GM21825 (cell line): ENCODE data around the gene C3orf20.

Experiments
- ATAC-seq: cut with Tn5 transposase; IDR thresholded peaks from one replicate; pipeline ENCODE4 v1.9.1; 2021; ENCODE audit warnings: mild to moderate bottlenecking, moderate library complexity; ENCODE audit not compliant: unreplicated experiment

C3orf20 gene

DNA sequence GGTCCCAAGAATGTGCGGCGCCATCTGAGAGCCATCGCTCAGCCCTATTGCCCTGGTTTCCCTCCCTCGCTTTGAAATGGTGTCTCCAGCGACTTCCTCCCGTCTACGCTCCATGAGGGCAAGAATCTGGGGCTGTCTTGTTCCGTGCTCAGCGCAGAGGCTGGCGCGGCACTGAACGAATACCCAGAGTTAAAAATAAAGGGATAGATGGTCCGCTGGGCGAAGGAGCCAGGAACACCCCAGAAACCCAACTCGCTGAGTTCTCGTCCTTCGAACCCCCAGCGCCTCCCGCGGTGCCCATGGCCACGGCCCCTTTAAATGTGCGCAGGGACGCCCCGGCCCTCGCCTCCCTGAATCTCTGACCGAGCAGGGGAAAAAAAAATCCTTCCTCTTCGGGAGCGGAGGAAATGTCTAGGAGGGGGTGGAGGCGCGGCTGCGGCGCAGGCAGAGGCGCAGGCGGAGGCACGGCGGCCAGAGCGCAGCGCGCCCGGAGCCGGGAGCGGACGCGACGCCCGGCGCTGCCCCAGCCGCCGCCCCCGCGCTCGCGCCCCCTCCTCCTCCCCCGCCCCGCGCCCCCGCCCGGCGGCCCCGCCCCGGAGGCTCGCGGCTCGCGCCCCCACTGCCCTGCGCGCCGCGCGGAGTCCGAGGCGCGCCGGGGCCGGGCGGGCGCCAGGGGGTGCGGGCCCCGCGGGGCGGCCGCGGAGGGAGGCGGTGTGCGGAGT is 135.3 kb downstream of the C3orf20 start:
- ATAC-seq, result no peak

DNA sequence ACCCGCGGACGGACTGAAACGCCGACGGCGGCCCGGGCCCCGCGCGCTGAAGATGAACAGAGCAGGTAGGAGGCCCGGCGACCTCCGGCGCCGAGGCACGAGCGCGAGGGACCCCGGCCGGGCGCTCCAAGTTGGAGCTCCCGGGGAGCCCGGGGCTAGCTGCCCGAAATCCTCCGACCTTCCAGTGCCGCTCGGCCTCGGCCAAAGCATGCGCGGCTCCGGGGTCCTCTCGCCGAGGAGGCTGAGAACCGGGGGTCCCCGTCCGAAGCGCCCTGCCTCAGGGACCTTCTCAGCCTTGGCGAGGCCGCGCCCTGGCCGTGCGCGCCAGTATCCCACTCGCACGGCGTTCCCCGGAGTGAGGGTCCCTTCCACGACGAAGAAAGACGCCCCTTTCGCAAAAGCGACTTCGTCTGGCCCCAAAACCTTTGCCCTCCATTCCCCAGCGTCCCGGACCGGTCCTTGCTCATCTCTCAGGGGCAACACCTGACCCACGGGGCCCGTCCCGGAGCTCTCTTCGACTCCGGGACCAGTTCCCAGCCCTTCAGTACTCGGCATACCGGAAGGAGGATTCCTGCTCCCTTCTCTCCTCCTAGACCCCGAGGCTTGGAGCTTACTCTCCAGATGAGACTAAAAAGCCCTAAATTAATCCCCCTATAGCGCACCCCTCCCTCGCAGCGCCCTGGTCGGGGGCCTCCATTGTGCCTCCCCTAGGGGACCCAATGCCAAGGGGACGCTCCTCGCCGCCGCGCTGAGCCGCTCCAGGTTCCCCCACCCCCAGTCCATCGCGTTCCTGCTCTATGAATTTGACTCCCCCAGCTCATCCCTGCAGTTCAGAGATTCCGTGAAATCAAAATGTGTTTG is 136.1 kb downstream of the C3orf20 start:
- ATAC-seq, result no peak

DNA sequence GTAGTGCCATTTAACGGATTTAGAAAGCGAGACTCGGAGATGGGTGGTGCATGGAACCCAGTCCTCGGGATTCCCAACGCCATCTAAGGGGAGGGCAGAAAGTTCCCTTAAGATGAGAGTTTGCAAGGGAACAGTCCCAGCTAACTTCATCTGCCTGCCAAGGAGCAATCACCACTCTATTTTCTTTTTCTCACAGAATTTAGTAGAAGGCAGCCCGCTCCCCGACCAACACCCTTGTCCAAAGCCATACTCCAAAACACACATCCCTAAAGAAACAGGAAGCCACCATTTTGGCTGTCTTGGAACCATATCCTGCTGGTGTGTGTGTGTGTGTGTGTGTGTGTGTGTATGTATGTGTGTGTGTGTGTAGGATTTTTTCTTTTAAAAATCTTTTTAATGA is 136.7 kb downstream of the C3orf20 start:
- ATAC-seq, result no peak

DNA sequence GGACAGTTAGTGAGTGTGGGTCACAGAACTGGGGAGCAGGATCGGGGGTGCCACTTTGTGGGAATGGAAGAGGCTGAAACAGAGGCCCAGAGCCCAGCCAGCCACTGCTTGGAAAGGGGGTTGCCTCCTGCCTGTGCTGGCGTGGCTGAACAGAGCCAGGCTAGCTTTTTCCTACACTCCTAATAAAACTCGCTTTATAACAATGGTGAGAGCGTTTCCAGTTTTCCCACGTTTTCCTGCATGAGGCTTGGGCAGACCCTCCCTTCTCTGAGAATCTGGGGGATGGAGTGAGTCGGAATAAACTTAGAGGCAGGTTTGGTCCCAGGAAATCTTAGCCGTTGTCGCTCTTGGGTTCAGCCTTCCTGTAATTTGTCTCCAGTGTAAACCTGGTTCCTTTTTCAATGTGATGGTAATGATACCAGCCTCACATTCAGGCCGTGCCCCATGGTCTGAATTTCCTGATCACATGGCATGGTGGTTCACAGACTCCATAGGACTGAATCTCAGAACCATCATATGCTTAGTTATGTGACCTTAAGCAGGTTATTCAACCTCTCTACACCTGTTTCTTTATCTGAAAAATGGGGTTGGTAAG is 137.4 kb downstream of the C3orf20 start:
- ATAC-seq, result no peak

DNA sequence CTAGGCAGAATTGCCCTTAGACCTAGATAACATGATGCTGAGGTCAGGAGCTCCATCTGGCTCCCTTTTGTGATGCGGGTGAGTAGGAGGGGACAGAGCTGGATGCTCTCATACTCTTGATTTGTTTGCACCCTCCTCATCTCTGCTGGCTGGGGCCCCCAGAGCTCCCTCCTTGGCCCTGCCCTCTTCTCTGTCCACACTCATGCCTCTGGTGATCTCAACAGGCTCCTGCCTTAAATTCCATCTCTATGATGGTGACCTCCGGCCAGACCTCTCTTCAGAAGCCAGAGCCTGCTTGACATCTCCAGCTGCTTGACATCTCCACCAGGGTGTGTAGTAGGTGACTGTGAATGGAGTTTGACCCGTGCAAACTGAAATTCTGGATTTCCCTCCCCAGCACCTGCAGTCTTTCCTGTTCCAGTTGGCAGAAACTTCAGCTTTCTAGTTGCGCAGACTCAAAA is 139.5 kb downstream of the C3orf20 start:
- no peak for ATAC-seq

DNA sequence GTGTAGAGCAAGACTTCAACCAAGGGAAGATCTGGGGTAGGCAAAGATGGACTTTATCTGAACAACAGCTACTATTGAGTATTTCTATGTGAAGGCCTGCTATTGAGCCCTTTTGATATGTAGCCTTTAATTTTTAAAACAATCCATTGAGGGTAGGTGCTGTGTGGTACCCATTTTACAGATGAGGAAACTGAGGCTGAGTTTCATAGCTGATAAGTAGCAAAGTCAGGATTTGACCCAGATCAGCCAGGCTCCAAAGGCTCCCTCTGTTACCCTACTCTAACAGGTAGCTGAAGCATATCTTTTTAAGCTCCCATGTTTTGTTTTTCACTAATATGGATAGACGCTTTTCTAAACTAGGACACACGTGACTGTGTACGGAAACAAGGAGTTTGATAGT is 141.4 kb downstream of the C3orf20 start:
- ATAC-seq, result no peak

DNA sequence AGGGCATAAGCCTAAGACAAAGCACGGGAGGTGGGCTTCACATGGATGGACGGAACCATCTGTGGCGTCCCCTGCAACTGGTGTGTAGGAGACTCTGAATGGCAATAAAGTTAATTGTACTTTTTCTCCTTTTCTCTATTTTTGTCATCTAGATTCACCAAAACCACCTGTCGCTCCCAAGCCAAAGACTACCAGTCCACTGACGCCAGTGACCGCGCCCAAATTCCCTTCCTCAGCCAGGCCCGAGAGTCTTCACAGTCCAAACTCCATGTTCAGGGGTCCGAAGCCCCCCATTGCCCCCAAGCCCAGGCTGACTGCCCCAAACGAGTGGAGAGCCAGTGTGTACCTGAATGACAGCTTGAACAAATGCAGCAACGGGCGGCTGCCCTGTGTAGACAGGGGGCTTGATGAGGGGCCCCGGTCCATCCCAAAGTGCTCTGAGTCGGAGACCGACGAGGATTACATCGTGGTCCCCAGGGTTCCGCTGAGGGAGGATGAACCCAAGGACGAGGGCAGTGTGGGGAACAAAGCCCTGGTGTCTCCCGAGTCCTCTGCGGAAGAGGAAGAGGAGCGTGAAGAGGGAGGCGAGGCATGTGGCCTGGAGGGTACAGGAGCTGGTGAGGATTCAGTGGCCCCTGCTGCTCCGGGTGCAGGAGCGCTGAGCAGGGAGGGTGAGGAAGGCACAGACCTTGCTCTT is 144.0 kb downstream of the C3orf20 start, which contains the start of gene FGD5:
Gene FGD5 (plus strand): TSS at position 159 of the 697 bp plus-strand sequence. CDS start 110 bp downstream, at position 269.
- no peak for ATAC-seq

DNA sequence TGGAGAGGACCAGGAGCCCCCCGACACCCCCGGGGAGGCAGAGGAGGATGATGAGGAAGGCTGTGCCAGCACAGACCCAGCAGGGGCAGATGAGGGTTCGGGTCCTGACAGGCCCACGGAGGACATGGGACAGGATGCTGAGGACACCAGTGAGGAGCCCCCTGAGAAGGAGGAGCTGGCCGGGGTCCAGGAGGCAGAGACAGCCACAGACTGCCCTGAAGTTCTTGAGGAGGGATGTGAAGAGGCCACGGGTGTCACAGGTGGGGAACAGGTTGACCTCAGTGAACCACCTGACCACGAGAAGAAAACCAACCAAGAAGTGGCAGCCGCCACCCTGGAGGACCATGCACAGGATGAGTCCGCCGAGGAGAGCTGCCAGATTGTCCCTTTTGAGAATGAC is 144.7 kb downstream of the C3orf20 start:
- ATAC-seq, result no peak

DNA sequence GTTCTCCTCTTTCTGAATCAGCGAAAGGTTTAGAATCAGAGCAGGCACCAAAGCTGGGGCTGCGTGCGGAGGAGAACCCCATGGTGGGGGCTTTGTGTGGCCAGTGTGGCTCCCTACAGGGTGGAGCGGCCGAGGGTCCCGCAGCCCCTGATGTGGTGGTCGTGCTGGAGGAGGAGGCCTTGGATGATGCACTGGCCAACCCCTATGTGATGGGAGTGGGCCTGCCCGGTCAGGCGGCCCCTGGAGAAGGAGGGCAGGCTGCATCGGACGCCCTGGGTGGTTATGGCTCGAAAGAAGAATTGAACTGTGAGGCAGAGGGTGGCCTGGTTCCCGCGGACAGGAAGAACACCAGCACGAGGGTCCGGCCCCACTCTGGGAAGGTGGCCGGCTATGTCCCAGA is 145.2 kb downstream of the C3orf20 start:
- ATAC-seq, result no peak

DNA sequence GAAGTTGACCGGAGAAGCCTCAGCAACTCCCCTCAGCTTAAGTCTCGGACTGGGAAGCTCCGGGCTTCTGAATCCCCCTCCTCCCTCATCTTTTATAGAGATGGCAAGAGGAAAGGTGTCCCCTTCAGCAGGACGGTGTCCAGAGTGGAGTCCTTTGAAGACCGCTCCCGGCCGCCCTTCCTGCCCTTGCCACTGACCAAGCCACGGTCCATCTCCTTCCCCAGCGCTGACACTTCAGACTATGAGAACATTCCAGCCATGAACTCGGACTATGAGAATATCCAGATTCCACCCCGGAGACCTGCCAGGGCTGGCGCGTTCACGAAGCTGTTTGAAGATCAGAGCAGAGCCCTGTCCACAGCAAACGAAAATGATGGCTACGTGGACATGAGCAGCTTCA is 146.2 kb downstream of the C3orf20 start:
- ATAC-seq, result no peak

DNA sequence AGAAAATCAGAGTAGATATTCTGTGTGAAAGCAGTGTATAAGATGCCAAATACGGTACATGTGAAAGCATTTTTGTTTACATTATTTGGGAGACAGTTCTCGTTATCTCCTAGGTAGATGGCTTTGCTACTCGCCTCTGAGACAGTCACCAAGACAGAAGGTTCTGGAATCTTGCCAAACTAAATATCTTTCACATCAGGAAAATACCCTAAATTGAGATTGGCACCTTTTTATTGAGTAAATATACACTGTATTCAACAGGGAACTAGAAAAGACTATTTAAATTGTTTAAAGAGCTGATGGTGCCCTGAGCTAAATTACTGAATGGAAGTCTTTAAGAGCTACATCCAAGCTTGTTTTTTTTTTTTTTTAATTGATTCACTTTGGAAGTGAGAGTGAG is 147.2 kb downstream of the C3orf20 start:
- ATAC-seq, result no peak
